Small intestine (tissue), 7 donors: ENCODE measurements around the gene LSAMP. TPM values are rescaled to one million over a fixed set of nuclear protein-coding genes. Genes with fewer than 3 reads are reported as not detected.

Experiments
- DNase-seq, 2 donors: peaks; one replicate each; pipeline versions ENCODE4 v3.0.0 to v3.0.0-alpha.2; 2013
- FAIRE-seq: peaks from 2 replicates; lab custom pipeline; 2012; peaks lifted over from hg19 to GRCh38; lab: Jason Lieb, UNC
- H3K27ac ChIP-seq, 3 donors: one replicate each; pipeline ENCODE4 v1.5.1; 2013; ENCODE audit warnings: low read length in 2 of 3, mild to moderate bottlenecking in 2 of 3, control low read depth in 1 of 3, inconsistent platforms in 1 of 3, low read depth in 1 of 3, moderate library complexity in 1 of 3
- H3K27me3 ChIP-seq, 3 donors: one replicate each; pipeline ENCODE4 v1.6.1; 2013; ENCODE audit warnings: low read length in 3 of 3, inconsistent platforms in 1 of 3; ENCODE audit not compliant: control insufficient read depth in 3 of 3, insufficient read depth in 3 of 3
- H3K36me3 ChIP-seq, 3 donors: one replicate each; pipeline ENCODE4 v1.6.1; 2013; ENCODE audit warnings: low read length in 3 of 3, inconsistent platforms in 1 of 3, low read depth in 1 of 3, mild to moderate bottlenecking in 1 of 3, moderate library complexity in 1 of 3; ENCODE audit not compliant: control insufficient read depth in 3 of 3, insufficient read depth in 2 of 3
- H3K4me1 ChIP-seq, 3 donors: one replicate each; pipeline ENCODE4 v1.6.1; 2013; ENCODE audit warnings: low read length in 2 of 3, inconsistent platforms in 1 of 3, low read depth in 1 of 3, mild to moderate bottlenecking in 1 of 3, moderate library complexity in 1 of 3; ENCODE audit not compliant: control insufficient read depth in 3 of 3, insufficient read depth in 2 of 3
- H3K4me3 ChIP-seq, 3 donors: one replicate each; pipeline ENCODE4 v1.5.1; 2013; ENCODE audit warnings: low read length in 3 of 3, control low read depth in 1 of 3, inconsistent platforms in 1 of 3, low read depth in 1 of 3, mild to moderate bottlenecking in 1 of 3, moderate library complexity in 1 of 3
- H3K9me3 ChIP-seq, 2 donors: one replicate each; pipeline ENCODE4 v1.6.1; 2013; ENCODE audit warnings: low read depth in 1 of 2, low read length in 1 of 2; ENCODE audit not compliant: control insufficient read depth in 2 of 2, insufficient read depth in 1 of 2
- WGBS, 3 donors: extraction: QIAGEN DNeasy Blood & Tissue Kit; methylation state at CpG; one replicate each; pipeline ENCODE4 v1.1.7; 2013; 5-methylcytosine and 5-hydroxymethylcytosine counted together
- polyA plus RNA-seq, 4 donors: library from polyadenylated mRNA; stranded (reverse) in 3 of 4; unstranded in 1 of 4; fragments of 200-250 nt in 3 of 4; fragments of 120-200 nt in 1 of 4; gene quantifications; one replicate each; pipeline versions ENCODE4 v1.2.1 to v1.2.3, GENCODE V29; 2013
- donor health status: healthy with polysubstance abuse.
- donor health status: control.
- donor health status: control.
- donor health status: Bipolar disorder and iron deficiency.
- donor health status: healthy.

Gene LSAMP
- polyA plus RNA-seq, 4 donors = 0.27 to 2.9 (median 1.8) TPM; not detected in 1

DNA sequence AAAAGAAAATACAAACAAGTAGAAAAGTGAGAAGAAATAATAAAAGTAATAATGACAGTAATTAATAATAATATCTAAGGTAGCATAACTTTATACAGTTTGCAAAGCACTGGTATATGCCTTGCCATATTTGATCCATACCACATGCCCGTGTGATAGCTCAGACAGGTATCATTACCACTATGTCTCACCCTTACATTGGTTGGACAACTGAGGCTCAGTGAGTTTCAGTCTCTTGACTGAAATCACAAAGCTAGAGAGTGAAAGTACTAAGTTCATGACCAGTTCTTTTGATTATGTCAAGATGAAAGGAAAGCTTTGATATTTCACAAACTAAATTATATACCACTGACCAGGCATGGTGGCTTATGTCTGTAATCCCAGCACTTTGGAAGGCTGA is 413.1 kb downstream of the LSAMP start:
- FAIRE-seq = no peak
- Histone ChIP-seq H3K4me1 (no peaks in the 10 kb centered on the region), H3K27me3 (no peaks in the 10 kb centered on the region), H3K9me3 (no peaks in the 10 kb centered on the region), H3K4me3 (no peak overlapping the region), H3K36me3 (no peaks in the 10 kb centered on the region), H3K27ac (no peak overlapping the region)
- 73 to 84% (median 80%) methylated on average over 1 of the region's 1 CpG for WGBS, 3 donors
- no peak for DNase-seq

DNA sequence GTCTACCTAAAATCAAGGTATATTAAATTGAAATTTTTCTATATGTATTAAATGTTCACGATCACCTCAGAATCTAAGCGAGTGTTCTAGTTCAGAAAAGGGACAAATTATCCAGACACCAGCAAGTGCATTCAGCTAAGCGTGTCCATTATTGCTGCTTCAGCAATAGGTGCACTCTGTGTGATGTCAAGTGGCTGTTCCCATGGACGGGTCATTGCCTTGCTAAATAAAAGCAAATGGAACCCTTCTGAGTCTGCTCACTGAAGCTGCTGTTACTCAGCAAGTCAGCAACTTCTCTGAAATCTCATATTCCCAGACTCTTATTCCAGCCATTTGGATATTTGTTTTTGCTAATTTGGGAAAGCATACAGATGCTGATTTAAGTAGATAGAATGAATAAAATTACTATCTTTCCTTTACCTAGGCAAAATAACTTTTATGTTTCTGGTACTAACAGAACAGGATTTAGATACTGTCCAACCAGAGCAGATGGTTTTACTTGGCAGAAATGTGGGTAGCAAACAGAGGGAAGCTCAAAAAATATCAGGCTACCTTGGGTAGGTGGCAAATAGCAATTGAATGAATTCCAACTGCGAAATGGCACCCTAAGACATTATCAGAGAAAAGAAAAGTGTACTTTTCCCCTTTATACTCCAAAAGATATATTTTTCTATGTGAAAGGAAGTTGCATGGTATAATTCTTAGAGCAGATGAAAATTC is 415.0 kb downstream of the LSAMP start:
- no peaks in the 10 kb centered on the region for H3K9me3 ChIP-seq
- H3K27ac ChIP-seq = no peak overlapping the region
- DNase-seq = no peak
- H3K36me3 ChIP-seq = no peaks in the 10 kb centered on the region
- 78 to 90% (median 88%) methylated on average over 5 of the region's 5 CpGs for WGBS, 3 donors
- no peaks in the 10 kb centered on the region for H3K4me1 ChIP-seq
- no peak for FAIRE-seq
- H3K4me3 ChIP-seq = no peak overlapping the region
- no peaks in the 10 kb centered on the region for H3K27me3 ChIP-seq

DNA sequence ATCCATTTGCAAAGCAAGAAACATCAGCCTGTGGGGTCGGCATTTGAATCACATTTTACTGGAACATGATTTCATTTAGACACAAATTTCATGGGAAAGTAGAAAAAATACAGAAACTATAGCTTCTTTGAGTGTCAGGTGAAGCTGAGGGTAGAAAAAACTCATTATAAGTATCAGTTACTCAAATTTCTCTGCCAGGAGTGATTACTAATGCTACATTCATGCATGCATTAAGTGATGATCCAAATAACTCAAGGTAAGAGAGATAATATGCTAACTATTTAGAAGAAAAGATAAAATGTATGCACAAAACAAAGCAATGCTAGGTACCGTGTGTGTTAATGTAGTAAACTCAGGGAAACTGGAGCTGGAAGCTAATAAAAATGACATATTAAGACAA is 416.0 kb downstream of the LSAMP start:
- DNase-seq (no peak), FAIRE-seq (no peak)
- no peak overlapping the region for H3K27ac ChIP-seq
- no peaks in the 10 kb centered on the region for H3K27me3 ChIP-seq
- H3K36me3 ChIP-seq = no peaks in the 10 kb centered on the region
- no peaks in the 10 kb centered on the region for H3K9me3 ChIP-seq
- no peak overlapping the region for H3K4me3 ChIP-seq
- 76 to 84% (median 83%) methylated on average over 2 of the region's 2 CpGs for WGBS, 3 donors
- H3K4me1 ChIP-seq = no peaks in the 10 kb centered on the region

DNA sequence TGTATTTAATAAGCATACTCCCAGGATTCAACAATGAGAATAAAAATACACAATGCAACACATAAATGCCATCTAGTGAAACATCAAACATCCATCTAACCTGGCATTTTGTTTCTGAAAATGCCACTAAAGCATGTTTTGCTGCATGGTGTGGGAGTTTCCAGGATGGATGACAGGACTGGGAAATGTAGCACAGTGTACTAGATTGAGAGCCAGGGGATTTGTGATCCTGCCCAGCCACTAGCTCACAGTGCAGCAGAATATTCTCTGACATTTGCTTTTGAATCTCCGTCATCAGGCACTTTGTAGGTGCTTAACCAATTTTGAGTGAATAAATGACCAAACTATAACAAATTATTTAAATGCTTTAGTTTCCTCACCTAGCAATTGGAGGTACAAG is 417.1 kb downstream of the LSAMP start:
- FAIRE-seq (no peak), DNase-seq (no peak)
- Histone ChIP-seq H3K4me3 (no peak overlapping the region), H3K4me1 (no peaks in the 10 kb centered on the region), H3K9me3 (no peaks in the 10 kb centered on the region), H3K27ac (no peak overlapping the region), H3K36me3 (no peaks in the 10 kb centered on the region), H3K27me3 (no peaks in the 10 kb centered on the region)
- WGBS, 3 donors = 85 to 94% (median 91%) methylated on average over 1 of the region's 1 CpG

DNA sequence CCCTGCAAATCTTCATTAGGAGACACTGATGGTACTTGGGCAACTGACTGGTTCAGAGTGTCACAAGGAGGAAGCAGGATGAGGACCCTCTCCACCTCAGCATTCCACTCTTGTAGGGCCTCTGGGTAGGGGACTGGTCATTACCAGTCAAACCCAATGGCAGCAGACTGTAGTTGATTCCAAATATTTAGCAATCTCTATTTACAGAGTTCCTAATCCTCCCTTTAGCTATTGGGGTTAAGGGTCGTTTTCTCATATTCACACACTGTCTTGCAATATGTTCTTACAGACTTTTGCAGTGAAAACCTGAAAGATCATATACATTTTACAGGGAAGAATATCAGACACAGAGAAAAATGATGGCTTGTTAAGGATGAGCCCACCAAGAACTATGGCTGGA is 424.3 kb downstream of the LSAMP start:
- DNase-seq (no peak), FAIRE-seq (no peak)
- 32 to 52% (median 43%) methylated on average over 1 of the region's 1 CpG for WGBS, 3 donors
- H3K27ac ChIP-seq = no peak overlapping the region
- no peaks in the 10 kb centered on the region for H3K4me1 ChIP-seq
- no peaks in the 10 kb centered on the region for H3K36me3 ChIP-seq
- no peaks in the 10 kb centered on the region for H3K9me3 ChIP-seq
- no peaks in the 10 kb centered on the region for H3K27me3 ChIP-seq
- H3K4me3 ChIP-seq = no peak overlapping the region

DNA sequence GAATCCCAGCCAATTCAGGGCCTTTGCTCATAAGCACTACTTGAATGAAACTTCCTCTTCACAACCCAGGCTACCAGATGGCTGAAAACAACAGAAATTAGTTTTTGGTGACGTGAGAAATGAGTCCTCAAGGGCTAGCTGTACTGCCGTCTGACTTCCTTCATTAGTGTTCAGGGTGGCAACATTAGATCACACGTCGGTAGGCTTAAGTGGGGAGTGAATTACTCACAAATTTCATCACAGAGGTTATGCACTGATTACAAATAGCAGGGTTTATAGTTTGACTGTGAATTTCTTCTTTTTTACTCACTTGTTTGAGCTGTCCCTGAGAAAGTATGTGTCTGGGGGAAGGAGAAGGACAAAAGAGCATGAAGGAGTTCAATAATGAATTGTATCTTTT is 424.8 kb downstream of the LSAMP start:
- DNase-seq (no peak), FAIRE-seq (no peak)
- no peak overlapping the region for H3K4me3 ChIP-seq
- 53 to 65% (median 62%) methylated on average over 4 of the region's 4 CpGs for WGBS, 3 donors
- no peaks in the 10 kb centered on the region for H3K27me3 ChIP-seq
- H3K27ac ChIP-seq = no peak overlapping the region
- H3K36me3 ChIP-seq = no peaks in the 10 kb centered on the region
- H3K4me1 ChIP-seq = no peaks in the 10 kb centered on the region
- H3K9me3 ChIP-seq = no peaks in the 10 kb centered on the region

DNA sequence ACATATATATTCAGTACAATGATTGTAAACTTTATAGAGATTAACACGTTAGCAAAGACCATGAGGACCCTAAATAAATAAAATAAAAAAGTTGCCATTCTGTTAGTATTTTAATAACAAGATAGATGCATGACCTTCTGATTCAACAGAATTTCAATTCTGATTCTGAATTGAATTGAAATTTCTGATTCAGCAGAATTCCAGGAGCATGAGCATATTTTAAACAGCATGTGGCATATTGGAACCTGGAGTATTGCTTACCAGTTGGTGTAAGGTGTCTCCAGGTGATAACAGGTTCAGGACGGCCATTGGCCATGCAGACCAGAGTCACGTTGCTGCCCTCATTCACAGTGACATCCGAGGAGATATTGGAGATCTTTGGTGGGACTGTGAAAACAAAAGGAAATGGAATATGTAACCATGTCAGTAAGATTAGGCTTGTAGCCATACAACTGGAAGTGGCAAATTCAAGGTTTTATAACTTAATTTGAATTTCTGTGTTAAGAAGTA is 426.0 kb downstream of the LSAMP start:
- FAIRE-seq (no peak), DNase-seq (no peak)
- H3K27me3 ChIP-seq = no peaks in the 10 kb centered on the region
- 71 to 85% (median 75%) methylated on average over 4 of the region's 4 CpGs for WGBS, 3 donors
- no peaks in the 10 kb centered on the region for H3K9me3 ChIP-seq
- H3K4me3 ChIP-seq = no peak overlapping the region
- no peak overlapping the region for H3K27ac ChIP-seq
- no peaks in the 10 kb centered on the region for H3K36me3 ChIP-seq
- no peaks in the 10 kb centered on the region for H3K4me1 ChIP-seq

DNA sequence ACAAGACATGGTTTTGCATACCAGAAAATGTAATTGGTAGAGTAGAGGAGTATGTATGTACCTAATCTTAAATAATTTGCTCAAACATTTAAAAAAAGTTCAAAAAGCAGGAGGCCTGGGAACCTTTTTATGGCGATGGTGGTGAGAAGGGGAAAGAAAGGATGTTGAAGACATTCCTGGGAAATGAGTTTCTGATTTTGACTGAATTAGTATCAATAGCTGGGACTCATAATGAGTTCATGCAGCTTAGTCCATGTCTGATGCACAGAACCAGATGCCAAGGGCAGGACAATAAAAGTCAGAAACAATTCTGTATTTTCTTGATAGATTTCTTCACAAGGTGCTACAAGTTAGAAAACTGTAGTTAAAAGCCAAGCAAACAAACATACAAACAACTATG is 426.6 kb downstream of the LSAMP start:
- DNase-seq = no peak
- Histone ChIP-seq H3K27me3 (no peaks in the 10 kb centered on the region), H3K4me3 (no peak overlapping the region), H3K36me3 (no peaks in the 10 kb centered on the region), H3K9me3 (no peaks in the 10 kb centered on the region), H3K27ac (no peak overlapping the region), H3K4me1 (no peaks in the 10 kb centered on the region)
- WGBS, 3 donors = 81 to 89% (median 85%) methylated on average over 1 of the region's 1 CpG
- FAIRE-seq = no peak

DNA sequence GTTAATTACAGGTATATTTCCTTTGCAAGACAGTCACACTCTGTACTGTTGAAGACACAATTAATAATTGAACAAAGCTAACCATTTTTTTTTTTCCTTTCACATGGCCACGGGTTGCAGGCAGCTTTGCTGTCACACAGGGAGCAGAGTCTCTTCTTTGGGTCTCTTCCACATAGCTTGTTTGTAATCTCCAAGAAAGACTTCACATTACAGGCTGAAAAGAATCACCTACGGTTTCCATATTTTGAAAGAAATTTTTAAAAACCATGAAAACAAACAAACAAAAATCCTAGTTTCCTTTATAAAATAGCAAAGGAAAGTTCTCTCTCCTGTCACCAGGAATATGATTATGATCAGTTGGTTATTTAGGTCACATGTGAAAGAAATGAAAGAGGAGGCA is 429.4 kb downstream of the LSAMP start:
- FAIRE-seq (no peak), DNase-seq (no peak)
- no peak overlapping the region for H3K27ac ChIP-seq
- no peaks in the 10 kb centered on the region for H3K9me3 ChIP-seq
- no peaks in the 10 kb centered on the region for H3K4me1 ChIP-seq
- no peaks in the 10 kb centered on the region for H3K27me3 ChIP-seq
- 45 to 64% (median 51%) methylated on average over 2 of the region's 2 CpGs for WGBS, 3 donors
- H3K36me3 ChIP-seq = no peaks in the 10 kb centered on the region
- H3K4me3 ChIP-seq = no peak overlapping the region
